A673 (cell line): Measurements from ENCODE around the gene SREBF1. TPM values are rescaled to one million over a fixed set of nuclear protein-coding genes. Genes with fewer than 3 reads are reported as not detected.

ENCODE experiments used
- BruUV-seq: library from RNA; stranded (reverse); fragments of 400-500 nt; replicated peaks from 2 replicates; lab custom pipeline; 2021; lab: Mats Ljungman, UMichigan
- CTCF ChIA-PET: fragments of 300-600 bp; sonication (Branson Sonifier 250); formaldehyde crosslinking; loops from one replicate; lab custom pipeline; 2022; ENCODE audit warnings: antibody characterized with exemption; lab: Charles Lee
- POLR2A ChIA-PET: fragments of 300-600 bp; sonication (Branson Sonifier 250); formaldehyde crosslinking; loops from one replicate; lab custom pipeline; 2022; ENCODE audit warnings: antibody characterized with exemption; ENCODE audit not compliant: low non-redundant PET; lab: Charles Lee
- DNase-seq: peaks from one replicate; pipeline ENCODE4 v3.0.0-alpha.2; 2015; ENCODE audit warnings: low spot score
- H3K27ac ChIP-seq: fragments of 200-600 bp; sonication (generic); 2 replicates; pipeline ENCODE4 v1.5.1; 2016; ENCODE audit warnings: mixed run types, low read depth, mild to moderate bottlenecking, mixed read lengths, antibody characterized with exemption, low read length; ENCODE audit not compliant: poor library complexity, severe bottlenecking
- H3K27me3 ChIP-seq: fragments of 200-600 bp; sonication (generic); replicated peaks from 2 replicates; pipeline ENCODE4 v1.6.1; 2017; ENCODE audit warnings: mixed run types, low read depth, mild to moderate bottlenecking, mixed read lengths, antibody characterized with exemption, low read length; ENCODE audit not compliant: insufficient read depth, poor library complexity
- H3K36me3 ChIP-seq: fragments of 200-600 bp; sonication (generic); 2 replicates; pipeline ENCODE4 v1.6.1; 2016; ENCODE audit warnings: mixed run types, mild to moderate bottlenecking, mixed read lengths, antibody characterized with exemption, low read length; ENCODE audit not compliant: insufficient read depth, poor library complexity, severe bottlenecking
- H3K4me1 ChIP-seq: fragments of 200-600 bp; sonication (generic); 2 replicates; pipeline ENCODE4 v1.6.1; 2017; ENCODE audit warnings: mixed run types, mild to moderate bottlenecking, mixed read lengths, antibody characterized with exemption, low read length; ENCODE audit not compliant: insufficient read depth, poor library complexity, severe bottlenecking
- H3K4me3 ChIP-seq: fragments of 200-600 bp; sonication (generic); 2 replicates; pipeline ENCODE4 v1.5.1; 2016; ENCODE audit warnings: low read depth, mixed run types, mild to moderate bottlenecking, mixed read lengths, low read length; ENCODE audit not compliant: poor library complexity, severe bottlenecking
- H3K9me3 ChIP-seq: fragments of 200-600 bp; sonication (generic); 2 replicates; pipeline ENCODE4 v1.6.1; 2016; ENCODE audit warnings: mixed run types, low read depth, mild to moderate bottlenecking, mixed read lengths, antibody characterized with exemption, low read length; ENCODE audit not compliant: poor library complexity, severe bottlenecking
- EZH2 ChIP-seq: fragments of 200-600 bp; sonication (generic); IDR thresholded peaks from 2 replicates; pipeline ENCODE4 v1.6.1; 2017; ENCODE audit warnings: borderline replicate concordance, low read depth, mild to moderate bottlenecking, mixed read lengths, antibody characterized with exemption, low read length; ENCODE audit not compliant: poor library complexity, severe bottlenecking
- intact Hi-C: fragments of 100-400 bp; cut with micrococcal nuclease; formaldehyde crosslinking; loops from one replicate; pipeline ENCODE4 v1.10.0; 2022; ENCODE audit not compliant: unreplicated experiment
- total RNA-seq: library from RNA; stranded (reverse); gene quantifications from 2 replicates; pipeline ENCODE4 v1.2.3, GENCODE V29; 2021
- TF ChIP-seq, protein P1 (sequence below): fragments of 300-800, 200-600 bp; sonication (generic); conservative IDR thresholded peaks from 2 replicates; pipeline ENCODE4 v1.5.1; 2017; ENCODE audit warnings: low read depth, mild to moderate bottlenecking, antibody characterized with exemption, low read length, moderate library complexity, mixed read lengths

The SREBF1 gene
- total RNA-seq, 1 experiment from 2014 or later, result 240 TPM

DNA sequence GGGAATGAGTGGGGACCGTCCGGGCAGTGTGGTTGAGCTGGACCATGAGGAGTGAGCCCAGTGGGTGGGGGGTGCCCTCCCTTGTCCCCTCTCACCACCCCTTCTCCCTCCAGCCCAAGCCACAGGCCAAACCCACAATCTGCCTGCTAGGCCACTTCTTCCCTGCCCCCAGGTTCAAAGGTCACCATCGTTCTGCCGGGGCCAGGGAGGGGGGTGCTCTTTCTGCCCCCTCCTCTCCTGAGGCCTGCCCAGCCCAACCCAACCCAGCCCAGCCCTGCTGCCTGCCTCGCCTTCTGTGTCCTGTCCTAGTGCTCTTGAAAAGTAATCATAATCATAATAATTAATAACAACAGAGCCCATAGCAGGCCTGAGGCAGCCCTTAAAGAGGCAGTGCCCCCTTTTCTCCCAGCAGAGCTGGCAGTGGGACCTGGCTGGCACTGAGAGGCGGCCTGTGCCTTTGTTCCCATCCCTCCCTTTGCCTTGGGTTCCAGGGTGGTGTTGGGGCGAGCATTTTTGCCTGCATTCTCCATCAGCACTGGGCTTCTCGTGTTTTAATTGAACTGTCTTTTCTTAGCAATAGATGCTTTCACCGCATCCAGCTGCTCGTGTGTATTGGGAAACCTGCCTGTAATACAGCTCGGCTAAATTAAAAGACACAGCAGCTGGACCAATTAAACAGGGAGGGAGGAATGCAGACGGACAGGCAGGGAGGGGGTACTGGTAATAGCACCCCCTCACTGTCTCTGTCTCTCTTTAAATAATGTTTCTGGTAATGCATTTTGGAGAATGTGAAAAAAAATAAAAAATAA lies 46.8 kb downstream of the SREBF1 start:
- peaks cover 85% of the 10 kb centered on the region for H3K4me1 ChIP-seq
- peaks cover 16% of the 10 kb centered on the region for H3K36me3 ChIP-seq
- intact Hi-C loops, result loop anchor here (5.0 kb wide), 2 partner anchors 93 to 108 kb away; partner anchors contain the start of gene RAI1
- ChIA-PET POLR2A (no interaction called here), CTCF (no interaction called here)
- H3K4me3 ChIP-seq, result peak overlapping the region; percentile 17
- no TSS peak for BruUV-seq
- no peaks in the 10 kb centered on the region for H3K27me3 ChIP-seq
- TF ChIP-seq, protein P1, sequence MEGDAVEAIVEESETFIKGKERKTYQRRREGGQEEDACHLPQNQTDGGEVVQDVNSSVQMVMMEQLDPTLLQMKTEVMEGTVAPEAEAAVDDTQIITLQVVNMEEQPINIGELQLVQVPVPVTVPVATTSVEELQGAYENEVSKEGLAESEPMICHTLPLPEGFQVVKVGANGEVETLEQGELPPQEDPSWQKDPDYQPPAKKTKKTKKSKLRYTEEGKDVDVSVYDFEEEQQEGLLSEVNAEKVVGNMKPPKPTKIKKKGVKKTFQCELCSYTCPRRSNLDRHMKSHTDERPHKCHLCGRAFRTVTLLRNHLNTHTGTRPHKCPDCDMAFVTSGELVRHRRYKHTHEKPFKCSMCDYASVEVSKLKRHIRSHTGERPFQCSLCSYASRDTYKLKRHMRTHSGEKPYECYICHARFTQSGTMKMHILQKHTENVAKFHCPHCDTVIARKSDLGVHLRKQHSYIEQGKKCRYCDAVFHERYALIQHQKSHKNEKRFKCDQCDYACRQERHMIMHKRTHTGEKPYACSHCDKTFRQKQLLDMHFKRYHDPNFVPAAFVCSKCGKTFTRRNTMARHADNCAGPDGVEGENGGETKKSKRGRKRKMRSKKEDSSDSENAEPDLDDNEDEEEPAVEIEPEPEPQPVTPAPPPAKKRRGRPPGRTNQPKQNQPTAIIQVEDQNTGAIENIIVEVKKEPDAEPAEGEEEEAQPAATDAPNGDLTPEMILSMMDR, result no peak
- TF ChIP-seq EZH2, result no peak
- DNase-seq, result peak; percentile 87
- peak overlapping the region; percentile 63 for H3K27ac ChIP-seq
- H3K9me3 ChIP-seq, result no peaks in the 10 kb centered on the region

DNA sequence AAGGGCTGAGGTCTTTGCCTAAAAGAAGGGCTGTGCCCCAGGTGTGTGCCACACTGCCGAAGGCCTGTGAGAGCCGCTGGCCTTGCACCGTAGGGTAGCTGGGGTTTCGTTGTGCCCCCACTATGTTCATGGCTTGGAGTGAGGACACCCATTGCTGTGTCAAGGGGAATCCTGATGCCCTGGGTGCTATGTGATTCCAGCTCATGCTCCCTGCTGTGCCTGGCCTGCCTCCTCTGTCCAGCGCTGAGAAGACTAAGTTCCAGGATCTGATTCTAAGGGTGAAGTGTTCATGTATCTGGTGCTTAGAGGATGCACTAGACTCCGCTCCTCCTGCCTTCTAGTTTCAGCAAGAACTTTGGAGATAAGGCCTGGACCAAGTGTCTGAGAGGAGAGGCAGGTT lies 47.4 kb downstream of the SREBF1 start:
- no peak for DNase-seq
- Histone ChIP-seq H3K4me3 (no peak overlapping the region), H3K27ac (peak overlapping the region; percentile 63), H3K27me3 (no peaks in the 10 kb centered on the region), H3K4me1 (peaks cover 91% of the 10 kb centered on the region), H3K9me3 (no peaks in the 10 kb centered on the region), H3K36me3 (peaks cover 10% of the 10 kb centered on the region)
- intact Hi-C loops, result no loop called here
- BruUV-seq, result no TSS peak
- ChIA-PET CTCF (no interaction called here), POLR2A (no interaction called here)
- TF ChIP-seq EZH2, result no peak
- TF ChIP-seq, protein P1, result no peak

DNA sequence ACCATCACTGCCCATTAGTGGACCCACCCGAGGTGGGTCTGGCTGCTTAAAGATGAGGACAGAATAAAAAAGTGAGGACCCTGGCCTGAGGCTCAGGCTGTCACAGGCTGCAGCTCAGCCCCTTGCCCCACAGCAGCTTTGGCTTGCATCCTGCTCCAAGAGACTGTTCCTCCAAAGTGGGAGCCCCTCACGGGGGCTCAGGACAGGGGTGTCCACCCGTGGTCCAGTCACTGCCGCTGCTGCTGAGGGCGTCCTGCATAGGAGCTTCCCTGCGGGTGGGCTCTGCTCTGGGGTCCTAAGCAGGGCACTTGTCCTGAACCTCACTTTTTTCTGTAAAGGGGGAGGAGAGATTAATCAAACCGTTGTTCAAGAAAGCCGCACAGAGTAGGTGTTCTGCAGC lies 47.8 kb downstream of the SREBF1 start:
- Histone ChIP-seq H3K4me1 (peaks cover 93% of the 10 kb centered on the region), H3K36me3 (peaks cover 6% of the 10 kb centered on the region), H3K27ac (peak overlapping the region; percentile 21), H3K9me3 (no peaks in the 10 kb centered on the region), H3K4me3 (no peak overlapping the region), H3K27me3 (no peaks in the 10 kb centered on the region)
- ChIA-PET POLR2A (no interaction called here), CTCF (no interaction called here)
- DNase-seq, result no peak
- no TSS peak for BruUV-seq
- intact Hi-C loops, result no loop called here
- no peak for TF ChIP-seq EZH2
- TF ChIP-seq, protein P1, result no peak
